IMR-90 (cell line): Measurements from ENCODE around the gene RIIAD1. TPM values are rescaled to one million over a fixed set of nuclear protein-coding genes. Genes with fewer than 3 reads are reported as not detected.

Source experiments
- ATAC-seq: fragments of 200-7000 bp; cut with Tn5 transposase; 2 replicates; pipeline ENCODE4 v1.9.1; 2020; ENCODE audit warnings: low read depth, mild to moderate bottlenecking, moderate library complexity
- BruUV-seq: library from RNA; stranded (reverse); fragments of 400-500 nt; replicated peaks from 2 replicates; lab custom pipeline; 2021; lab: Mats Ljungman, UMichigan
- CTCF ChIA-PET: fragments of 300-600 bp; formaldehyde crosslinking; extraction: SDS; loops from one replicate; lab custom pipeline; 2021; ENCODE audit warnings: antibody characterized with exemption; lab: Yijun Ruan, JAX
- POLR2A ChIA-PET: fragments of 300-600 bp; sonication (Branson Sonifier 250); formaldehyde crosslinking; loops from one replicate; lab custom pipeline; 2022; ENCODE audit warnings: antibody characterized with exemption; ENCODE audit not compliant: unreplicated experiment; lab: Charles Lee
- DNase-seq: peaks from one replicate; pipeline ENCODE4 v3.0.0; 2013
- H2AFZ ChIP-seq: replicated peaks from 2 replicates; pipeline ENCODE3; 2013; ENCODE audit warnings: low read length, mild to moderate bottlenecking; ENCODE audit not compliant: poor library complexity
- H2AK5ac ChIP-seq: 2 replicates; pipeline ENCODE4 v1.6.1; 2013; ENCODE audit warnings: low read depth, low read length, inconsistent platforms
- H2AK9ac ChIP-seq: replicated peaks from 2 replicates; pipeline ENCODE3; 2013; ENCODE audit warnings: mild to moderate bottlenecking, low read depth, low read length, moderate library complexity; ENCODE audit not compliant: poor library complexity
- H2BK120ac ChIP-seq: 2 replicates; pipeline ENCODE4 v1.6.1; 2013; ENCODE audit warnings: low read depth, low read length, inconsistent platforms
- H2BK15ac ChIP-seq: 3 replicates; pipeline ENCODE4 v1.6.1; 2013; ENCODE audit warnings: low read depth, low read length, inconsistent platforms
- H2BK20ac ChIP-seq: 2 replicates; pipeline ENCODE4 v1.6.1; 2013; ENCODE audit warnings: low read depth, mild to moderate bottlenecking, inconsistent platforms, low read length, moderate library complexity
- H2BK5ac ChIP-seq: 2 replicates; pipeline ENCODE4 v1.6.1; 2013; ENCODE audit warnings: mild to moderate bottlenecking, low read depth, low read length, inconsistent platforms; ENCODE audit not compliant: poor library complexity, severe bottlenecking
- H3K14ac ChIP-seq: replicated peaks from 2 replicates; pipeline ENCODE4 v1.6.1; 2013; ENCODE audit warnings: low read depth, low read length, inconsistent platforms
- H3K18ac ChIP-seq: 2 replicates; pipeline ENCODE4 v1.6.1; 2013; ENCODE audit warnings: low read depth, low read length, control low read depth
- H3K23ac ChIP-seq: 2 replicates; pipeline ENCODE4 v1.6.1; 2013; ENCODE audit warnings: low read depth, low read length, inconsistent platforms
- H3K27ac ChIP-seq: 2 replicates; pipeline ENCODE4 v1.5.1; 2013; ENCODE audit warnings: mild to moderate bottlenecking, control low read depth, low read length; ENCODE audit not compliant: insufficient read depth
- H3K27me3 ChIP-seq: 2 replicates; pipeline ENCODE4 v1.6.1; 2013; ENCODE audit warnings: low read length; ENCODE audit not compliant: control insufficient read depth, insufficient read depth
- H3K36me3 ChIP-seq: 2 replicates; pipeline ENCODE4 v1.6.1; 2013; ENCODE audit warnings: low read length, mixed read lengths; ENCODE audit not compliant: control insufficient read depth, insufficient read depth
- H3K4ac ChIP-seq: 2 replicates; pipeline ENCODE4 v1.6.1; 2013; ENCODE audit warnings: low read depth, low read length, inconsistent platforms
- H3K4me1 ChIP-seq: 2 replicates; pipeline ENCODE4 v1.6.1; 2013; ENCODE audit warnings: low read length, mixed read lengths; ENCODE audit not compliant: control insufficient read depth, insufficient read depth
- H3K4me2 ChIP-seq: 2 replicates; pipeline ENCODE4 v1.6.1; 2013; ENCODE audit warnings: low read depth, mild to moderate bottlenecking, control low read depth, low read length, moderate library complexity
- H3K4me3 ChIP-seq: 2 replicates; pipeline ENCODE4 v1.5.1; 2013; ENCODE audit warnings: low read depth, mild to moderate bottlenecking, control low read depth, low read length, moderate library complexity; ENCODE audit not compliant: insufficient read depth
- H3K56ac ChIP-seq: 2 replicates; pipeline ENCODE4 v1.6.1; 2013; ENCODE audit warnings: low read length, inconsistent platforms; ENCODE audit not compliant: insufficient read depth; ENCODE audit errors: extremely low read depth
- H3K79me1 ChIP-seq, 2 experiments: 2 replicates each; pipeline ENCODE4 v1.6.1; 2013; ENCODE audit warnings: low read length in 2 of 2, inconsistent platforms in 1 of 2, low read depth in 1 of 2
- H3K9ac ChIP-seq: 2 replicates; pipeline ENCODE4 v1.6.1; 2013; ENCODE audit warnings: low read depth, low read length, control low read depth
- H3K9me1 ChIP-seq: 2 replicates; pipeline ENCODE4 v1.6.1; 2013; ENCODE audit warnings: low read length, inconsistent platforms; ENCODE audit not compliant: insufficient read depth
- H3K9me3 ChIP-seq: 2 replicates; pipeline ENCODE4 v1.6.1; 2013; ENCODE audit warnings: low read length; ENCODE audit not compliant: control insufficient read depth, insufficient read depth
- H4K20me1 ChIP-seq: 2 replicates; pipeline ENCODE4 v1.6.1; 2013; ENCODE audit warnings: low read length, inconsistent platforms; ENCODE audit not compliant: insufficient read depth
- H4K5ac ChIP-seq: 2 replicates; pipeline ENCODE4 v1.6.1; 2013; ENCODE audit warnings: mild to moderate bottlenecking, low read depth, low read length, control low read depth
- H4K8ac ChIP-seq, 2 experiments: 2 replicates each; pipeline ENCODE4 v1.6.1; 2013; ENCODE audit warnings: low read depth in 2 of 2, low read length in 2 of 2, control low read depth in 1 of 2, inconsistent platforms in 1 of 2
- H4K91ac ChIP-seq: 2 replicates; pipeline ENCODE4 v1.6.1; 2013; ENCODE audit warnings: low read depth, low read length, inconsistent platforms; ENCODE audit not compliant: insufficient read depth
- CEBPB ChIP-seq: IDR thresholded peaks from 2 replicates; pipeline ENCODE4 v1.6.1; 2012; ENCODE audit warnings: low read depth, low read length, improper control_type of control experiment
- CHD1 ChIP-seq: IDR thresholded peaks from 2 replicates; pipeline ENCODE4 v1.6.1; 2012; ENCODE audit warnings: low read depth, low read length, improper control_type of control experiment
- FOS ChIP-seq: fragments of 150-350 bp; IDR thresholded peaks from 2 replicates; pipeline ENCODE4 v1.6.1; 2016; ENCODE audit warnings: low read depth, low read length
- MXI1 ChIP-seq: IDR thresholded peaks from 2 replicates; pipeline ENCODE4 v1.6.1; 2012; ENCODE audit warnings: low read depth, mild to moderate bottlenecking, low read length, moderate library complexity, borderline replicate concordance
- NFE2L2 ChIP-seq: fragments of 150-350 bp; IDR thresholded peaks from 2 replicates; pipeline ENCODE4 v1.6.1; 2016; ENCODE audit warnings: low read depth, mild to moderate bottlenecking, low read length
- POLR2A ChIP-seq: IDR thresholded peaks from 2 replicates; pipeline ENCODE4 v1.6.1; 2012; ENCODE audit warnings: mild to moderate bottlenecking, low read depth, low read length
- RAD21 ChIP-seq: IDR thresholded peaks from 2 replicates; pipeline ENCODE4 v1.6.1; 2012; ENCODE audit warnings: low read length, improper control_type of control experiment
- RCOR1 ChIP-seq: IDR thresholded peaks from 2 replicates; pipeline ENCODE4 v1.6.1; 2012; ENCODE audit warnings: mild to moderate bottlenecking, low read length, improper control_type of control experiment; ENCODE audit not compliant: insufficient replicate concordance
- RFX5 ChIP-seq: IDR thresholded peaks from 2 replicates; pipeline ENCODE4 v1.8.0; 2012; ENCODE audit warnings: low read depth, mild to moderate bottlenecking, low read length, moderate library complexity
- SMC3 ChIP-seq: fragments of 150-350 bp; IDR thresholded peaks from 2 replicates; pipeline ENCODE4 v1.6.1; 2016; ENCODE audit warnings: low read depth, mild to moderate bottlenecking, antibody characterized with exemption, low read length, moderate library complexity
- WGBS, 2 experiments: methylation state at CpG; one replicate each; pipeline versions ENCODE4 v1.1.5 to v1.1.7; 2013; ENCODE audit warnings: missing lambda C conversion rate in 2 of 2; ENCODE audit not compliant: insufficient read length in 1 of 2; ENCODE audit errors: extremely low coverage in 2 of 2; 5-methylcytosine and 5-hydroxymethylcytosine counted together
- dilution Hi-C: fragments of 300-500 bp; cut with HindIII; formaldehyde crosslinking; loops from one replicate; pipeline ENCODE4 v1.14.3; 2018; ENCODE audit warnings: low sequenced_read_pairs; ENCODE audit not compliant: unreplicated experiment
- in situ Hi-C: fragments of 300-500 bp; cut with MboI; formaldehyde crosslinking; loops from 3 replicates; pipeline ENCODE4 v1.14.3; 2019; ENCODE audit warnings: low sequenced_read_pairs, inconsistent platforms, mixed read lengths
- intact Hi-C: fragments of 100-400 bp; cut with micrococcal nuclease; formaldehyde crosslinking; loops from 2 replicates; pipeline ENCODE4 v1.10.0; 2022
- polyA plus RNA-seq, 3 experiments: library from polyadenylated mRNA; depleted of rRNA; stranded (reverse); fragments of >200 nt; gene quantifications; 2 replicates each; pipeline ENCODE4 v1.2.3, GENCODE V29; 2012; ENCODE audit warnings: low replicate concordance in 1 of 3
- total RNA-seq: library from RNA; depleted of rRNA; stranded (reverse); fragments of >200 nt; gene quantifications from 2 replicates; pipeline ENCODE4 v1.2.3, GENCODE V29; 2012
- TF ChIP-seq, protein P1 (sequence below): fragments of 150-350 bp; IDR thresholded peaks from 2 replicates; pipeline ENCODE4 v1.6.1; 2016; ENCODE audit warnings: low read depth, mild to moderate bottlenecking, low read length, moderate library complexity, borderline replicate concordance
- TF ChIP-seq, protein P2 (sequence below): conservative IDR thresholded peaks from 2 replicates; pipeline ENCODE4 v1.5.1; 2012; ENCODE audit warnings: mild to moderate bottlenecking, low read depth, low read length, improper control_type of control experiment
- TF ChIP-seq, protein P3 (sequence below): fragments of 150-350 bp; IDR thresholded peaks from 2 replicates; pipeline ENCODE4 v1.6.1; 2017; ENCODE audit warnings: mild to moderate bottlenecking, antibody characterized with exemption, low read length, low read depth

The RIIAD1 gene
- total and polyA plus RNA-seq, 2 of the 4 experiments (the other 2 are of a cell fraction), result not detected

DNA sequence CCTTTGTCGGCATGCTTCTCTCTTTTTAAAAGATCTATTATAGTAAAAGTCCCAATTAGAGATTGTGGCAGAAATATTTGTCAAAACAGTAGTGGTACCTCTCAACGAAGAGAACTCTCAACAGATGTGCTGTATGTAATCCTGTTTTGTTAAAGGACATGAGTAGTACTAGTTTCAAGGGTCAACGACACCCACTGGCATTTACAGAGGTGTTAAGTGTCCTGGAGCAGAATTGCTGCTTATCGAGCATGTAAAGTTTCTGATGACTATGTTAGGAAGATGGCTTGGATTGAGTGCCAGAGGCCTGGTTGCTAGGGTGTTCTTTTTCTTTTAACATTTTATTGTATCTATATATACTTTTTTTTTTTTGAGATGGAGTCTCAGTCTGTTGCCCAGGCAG is 31.8 kb upstream of the RIIAD1 start:
- H3K79me1 ChIP-seq, result no peaks in the 10 kb centered on the region
- peaks cover 16% of the 10 kb centered on the region for H3K36me3 ChIP-seq
- H3K18ac ChIP-seq, result no peak overlapping the region
- no peak overlapping the region for H4K91ac ChIP-seq
- no CpG with 5 or more reads among the region's 4 CpGs for WGBS, 2 experiments
- no peak overlapping the region for H4K5ac ChIP-seq
- H2BK15ac ChIP-seq, result no peak overlapping the region
- H4K8ac ChIP-seq, result no peak overlapping the region
- no peaks in the 10 kb centered on the region for H4K20me1 ChIP-seq
- H3K14ac ChIP-seq, result no peak overlapping the region
- TF ChIP-seq CHD1, result no peak
- no peak for TF ChIP-seq RCOR1
- TF ChIP-seq POLR2A, result no peak
- TF ChIP-seq SMC3, result no peak
- no peak for TF ChIP-seq MXI1
- no peak for TF ChIP-seq CEBPB
- no peak for TF ChIP-seq RFX5
- TF ChIP-seq, protein P1, sequence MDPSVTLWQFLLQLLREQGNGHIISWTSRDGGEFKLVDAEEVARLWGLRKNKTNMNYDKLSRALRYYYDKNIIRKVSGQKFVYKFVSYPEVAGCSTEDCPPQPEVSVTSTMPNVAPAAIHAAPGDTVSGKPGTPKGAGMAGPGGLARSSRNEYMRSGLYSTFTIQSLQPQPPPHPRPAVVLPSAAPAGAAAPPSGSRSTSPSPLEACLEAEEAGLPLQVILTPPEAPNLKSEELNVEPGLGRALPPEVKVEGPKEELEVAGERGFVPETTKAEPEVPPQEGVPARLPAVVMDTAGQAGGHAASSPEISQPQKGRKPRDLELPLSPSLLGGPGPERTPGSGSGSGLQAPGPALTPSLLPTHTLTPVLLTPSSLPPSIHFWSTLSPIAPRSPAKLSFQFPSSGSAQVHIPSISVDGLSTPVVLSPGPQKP, result no peak
- TF ChIP-seq RAD21, result no peak
- TF ChIP-seq, protein P2, sequence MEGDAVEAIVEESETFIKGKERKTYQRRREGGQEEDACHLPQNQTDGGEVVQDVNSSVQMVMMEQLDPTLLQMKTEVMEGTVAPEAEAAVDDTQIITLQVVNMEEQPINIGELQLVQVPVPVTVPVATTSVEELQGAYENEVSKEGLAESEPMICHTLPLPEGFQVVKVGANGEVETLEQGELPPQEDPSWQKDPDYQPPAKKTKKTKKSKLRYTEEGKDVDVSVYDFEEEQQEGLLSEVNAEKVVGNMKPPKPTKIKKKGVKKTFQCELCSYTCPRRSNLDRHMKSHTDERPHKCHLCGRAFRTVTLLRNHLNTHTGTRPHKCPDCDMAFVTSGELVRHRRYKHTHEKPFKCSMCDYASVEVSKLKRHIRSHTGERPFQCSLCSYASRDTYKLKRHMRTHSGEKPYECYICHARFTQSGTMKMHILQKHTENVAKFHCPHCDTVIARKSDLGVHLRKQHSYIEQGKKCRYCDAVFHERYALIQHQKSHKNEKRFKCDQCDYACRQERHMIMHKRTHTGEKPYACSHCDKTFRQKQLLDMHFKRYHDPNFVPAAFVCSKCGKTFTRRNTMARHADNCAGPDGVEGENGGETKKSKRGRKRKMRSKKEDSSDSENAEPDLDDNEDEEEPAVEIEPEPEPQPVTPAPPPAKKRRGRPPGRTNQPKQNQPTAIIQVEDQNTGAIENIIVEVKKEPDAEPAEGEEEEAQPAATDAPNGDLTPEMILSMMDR, result no peak
- no peak for TF ChIP-seq NFE2L2
- TF ChIP-seq, protein P3, sequence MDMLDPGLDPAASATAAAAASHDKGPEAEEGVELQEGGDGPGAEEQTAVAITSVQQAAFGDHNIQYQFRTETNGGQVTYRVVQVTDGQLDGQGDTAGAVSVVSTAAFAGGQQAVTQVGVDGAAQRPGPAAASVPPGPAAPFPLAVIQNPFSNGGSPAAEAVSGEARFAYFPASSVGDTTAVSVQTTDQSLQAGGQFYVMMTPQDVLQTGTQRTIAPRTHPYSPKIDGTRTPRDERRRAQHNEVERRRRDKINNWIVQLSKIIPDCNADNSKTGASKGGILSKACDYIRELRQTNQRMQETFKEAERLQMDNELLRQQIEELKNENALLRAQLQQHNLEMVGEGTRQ, result no peak
- TF ChIP-seq FOS, result no peak
- H3K56ac ChIP-seq, result no peak overlapping the region
- no peak overlapping the region for H2BK5ac ChIP-seq
- H3K27ac ChIP-seq, result no peak overlapping the region
- in situ Hi-C loops (no loop called here), intact Hi-C loops (no loop called here), dilution Hi-C loops (no loop called here)
- H3K4me3 ChIP-seq, result no peak overlapping the region
- no peak overlapping the region for H2BK20ac ChIP-seq
- ATAC-seq (no peak), DNase-seq (no peak)
- H2AK5ac ChIP-seq, result no peak overlapping the region
- no peak overlapping the region for H3K9ac ChIP-seq
- H3K4ac ChIP-seq, result no peak overlapping the region
- BruUV-seq, result no TSS peak
- H3K9me1 ChIP-seq, result no peaks in the 10 kb centered on the region
- H3K27me3 ChIP-seq, result no peaks in the 10 kb centered on the region
- H3K23ac ChIP-seq, result no peak overlapping the region
- H2AK9ac ChIP-seq, result no peak overlapping the region
- ChIA-PET CTCF (no interaction called here), POLR2A (no interaction called here)
- H2AFZ ChIP-seq, result no peak overlapping the region
- no peak overlapping the region for H2BK120ac ChIP-seq
- H3K9me3 ChIP-seq, result no peaks in the 10 kb centered on the region
- H3K4me2 ChIP-seq, result no peak overlapping the region
- H3K4me1 ChIP-seq, result no peaks in the 10 kb centered on the region
